HEK293 (cell line): ENCODE results near the gene GOLGA5.

Experiments used
- YY1 ChIP-seq: fragments of 450-650 bp; formaldehyde crosslinking; IDR thresholded peaks from 2 replicates; pipeline ENCODE4 v1.5.1; 2018; ENCODE audit warnings: missing biosample characterization, missing genetic modification characterization
- ZNF433 ChIP-seq: fragments of 450-650 bp; formaldehyde crosslinking; IDR thresholded peaks from 2 replicates; pipeline ENCODE4 v1.5.1; 2016; ENCODE audit warnings: missing biosample characterization, missing genetic modification characterization, low read depth
- TF ChIP-seq, protein P1 (sequence below): fragments of 450-650 bp; formaldehyde crosslinking; IDR thresholded peaks from 2 replicates; pipeline ENCODE4 v1.5.1; 2016; ENCODE audit warnings: missing biosample characterization, missing genetic modification characterization

DNA sequence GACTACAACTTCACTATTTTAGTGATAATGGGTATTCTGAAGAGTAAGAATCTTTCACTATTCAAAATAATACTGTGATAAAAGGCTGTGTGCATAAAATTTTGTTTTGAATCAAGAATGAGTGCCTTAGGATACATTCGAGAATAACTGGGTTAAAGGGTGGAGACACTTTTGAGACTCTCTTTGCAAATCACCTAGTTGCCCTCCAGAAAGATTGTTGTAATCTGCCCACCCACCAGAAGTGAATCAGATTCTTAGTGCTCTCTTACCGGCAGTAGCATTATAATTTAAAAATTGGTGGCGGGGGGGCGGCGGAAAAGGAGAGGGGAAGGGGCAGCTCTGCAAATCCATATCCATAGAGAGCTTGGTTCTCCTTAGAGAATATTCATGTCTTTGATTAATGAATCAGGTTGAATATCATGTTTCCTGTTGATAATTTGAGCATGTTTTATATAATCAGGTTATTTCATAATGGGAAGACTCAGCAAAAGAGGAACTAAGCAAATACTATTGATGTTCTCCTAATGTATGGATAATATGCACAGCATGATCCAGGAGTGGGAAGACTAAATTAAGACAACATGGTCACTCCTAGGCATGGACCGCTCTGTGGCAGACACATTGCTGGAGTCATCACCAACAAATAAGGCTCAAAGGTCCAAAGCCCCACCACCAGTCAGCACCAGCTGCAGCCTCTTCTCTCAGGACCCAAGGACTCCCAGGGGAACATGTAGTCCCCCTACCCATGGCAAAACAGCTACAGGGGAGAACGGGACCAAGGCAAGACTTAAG is 66.1 kb downstream of the GOLGA5 start:
- TF ChIP-seq YY1 (tag by site-specific recombination) (no peak), ZNF433 (tag by site-specific recombination) (no peak)
- TF ChIP-seq, protein P1, sequence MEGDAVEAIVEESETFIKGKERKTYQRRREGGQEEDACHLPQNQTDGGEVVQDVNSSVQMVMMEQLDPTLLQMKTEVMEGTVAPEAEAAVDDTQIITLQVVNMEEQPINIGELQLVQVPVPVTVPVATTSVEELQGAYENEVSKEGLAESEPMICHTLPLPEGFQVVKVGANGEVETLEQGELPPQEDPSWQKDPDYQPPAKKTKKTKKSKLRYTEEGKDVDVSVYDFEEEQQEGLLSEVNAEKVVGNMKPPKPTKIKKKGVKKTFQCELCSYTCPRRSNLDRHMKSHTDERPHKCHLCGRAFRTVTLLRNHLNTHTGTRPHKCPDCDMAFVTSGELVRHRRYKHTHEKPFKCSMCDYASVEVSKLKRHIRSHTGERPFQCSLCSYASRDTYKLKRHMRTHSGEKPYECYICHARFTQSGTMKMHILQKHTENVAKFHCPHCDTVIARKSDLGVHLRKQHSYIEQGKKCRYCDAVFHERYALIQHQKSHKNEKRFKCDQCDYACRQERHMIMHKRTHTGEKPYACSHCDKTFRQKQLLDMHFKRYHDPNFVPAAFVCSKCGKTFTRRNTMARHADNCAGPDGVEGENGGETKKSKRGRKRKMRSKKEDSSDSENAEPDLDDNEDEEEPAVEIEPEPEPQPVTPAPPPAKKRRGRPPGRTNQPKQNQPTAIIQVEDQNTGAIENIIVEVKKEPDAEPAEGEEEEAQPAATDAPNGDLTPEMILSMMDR = no peak
